C1 segment of cervical spinal cord (tissue), 14 donors: ENCODE measurements around the gene FKRP.

Experiments used
- DNase-seq, 14 donors: peaks; one replicate each; lab custom pipeline; 2025; lab: John Stamatoyannopoulos, UW

The FKRP gene

GRCh38 chr19:46731007-46731501, 14.8 kb upstream of the FKRP start:
- peak in 1 of 14 donors; percentile 18 for DNase-seq

- no peak for DNase-seq
These were observed 14.3 kb upstream of the FKRP start for GRCh38 chr19:46731584-46731983.

- no peak for DNase-seq
These were observed 13.5 kb upstream of the FKRP start for GRCh38 chr19:46732172-46732938.

GRCh38 chr19:46732966-46733689, 12.7 kb upstream of the FKRP start:
- DNase-seq = peak in 4 of 14 donors; percentile 6 to 24 (median 10)

- no peak for DNase-seq
These were observed 12.1 kb upstream of the FKRP start for GRCh38 chr19:46733690-46734292.

- no peak for DNase-seq
These were observed 9.1 kb upstream of the FKRP start for GRCh38 chr19:46736531-46737297.

- DNase-seq = no peak
These were observed 8.6 kb upstream of the FKRP start for GRCh38 chr19:46737298-46737654.

GRCh38 chr19:46737761-46738171, 8.1 kb upstream of the FKRP start:
- no peak for DNase-seq

- peak in 10 of 14 donors; percentile 14 to 95 (median 43) for DNase-seq
These were observed 6.5 kb upstream of the FKRP start for GRCh38 chr19:46739290-46739771.

GRCh38 chr19:46741447-46741846, 4.4 kb upstream of the FKRP start:
- no peak for DNase-seq

GRCh38 chr19:46742926-46743480, 2.9 kb upstream of the FKRP start:
- no peak for DNase-seq

- no peak for DNase-seq
These were observed 1.7 kb upstream of the FKRP start for GRCh38 chr19:46744005-46744691.

- no peak for DNase-seq
These were observed 827 bp upstream of the FKRP start for GRCh38 chr19:46745030-46745429.

- DNase-seq = peak in 10 of 14 donors; percentile 22 to 80 (median 36)
These were observed 612 bp downstream of the FKRP start, which contains the start of gene STRN4 for GRCh38 chr19:46746281-46747057. STRN4 (minus strand) TSS chr19:46746450; CDS start chr19:46746430, 20 bp downstream.

- peak in 4 of 14 donors; percentile 8 to 32 (median 20) for DNase-seq
These were observed 2.7 kb downstream of the FKRP start for GRCh38 chr19:46748325-46749109.

- DNase-seq = peak in 2 of 14 donors; percentile 23 to 50
These were observed 7.7 kb downstream of the FKRP start for GRCh38 chr19:46753420-46754155.

GRCh38 chr19:46755077-46755852, 9.4 kb downstream of the FKRP start:
- DNase-seq = peak in 1 of 14 donors; percentile 3
